GM18858 (cell line): ENCODE results near the gene PPP4R2.
"Not testable (repeated sequence)": the region's sequence is repeated elsewhere in the genome, so short reads cannot be mapped to it uniquely, and the experiment has no call there.

Experiments
- ATAC-seq: cut with Tn5 transposase; IDR thresholded peaks from one replicate; pipeline ENCODE4 v1.9.1; 2021; ENCODE audit not compliant: unreplicated experiment

Gene PPP4R2

DNA sequence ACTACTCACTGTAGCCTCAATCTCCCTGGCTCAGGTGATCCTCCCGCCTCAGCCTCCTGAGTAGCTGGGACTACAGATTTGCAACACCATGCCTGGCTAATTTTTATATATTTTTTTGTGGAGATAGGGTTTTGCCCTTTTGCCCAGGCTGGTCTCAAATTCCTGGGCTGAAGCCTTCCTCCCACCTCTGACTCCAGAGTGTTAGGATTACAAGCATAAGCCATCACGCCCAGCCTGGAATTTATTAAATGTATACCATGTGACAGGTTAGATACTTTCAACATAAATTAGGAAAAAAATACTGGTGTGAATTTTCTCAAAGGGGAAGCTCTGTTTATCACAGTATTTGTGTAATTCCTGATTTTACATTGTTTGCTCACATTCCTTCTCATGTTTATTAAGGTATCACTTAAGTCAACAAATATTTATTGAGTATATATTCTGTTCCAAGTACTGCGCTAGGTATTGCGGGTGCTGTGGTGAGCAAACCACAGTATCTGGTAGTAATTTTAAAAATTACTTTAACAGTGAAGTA lies 24.8 kb downstream of the PPP4R2 start:
- no peak for ATAC-seq

- no peak for ATAC-seq
Measured at GRCh38 chr3:73024836-73025235, 28.2 kb downstream of the PPP4R2 start.

DNA sequence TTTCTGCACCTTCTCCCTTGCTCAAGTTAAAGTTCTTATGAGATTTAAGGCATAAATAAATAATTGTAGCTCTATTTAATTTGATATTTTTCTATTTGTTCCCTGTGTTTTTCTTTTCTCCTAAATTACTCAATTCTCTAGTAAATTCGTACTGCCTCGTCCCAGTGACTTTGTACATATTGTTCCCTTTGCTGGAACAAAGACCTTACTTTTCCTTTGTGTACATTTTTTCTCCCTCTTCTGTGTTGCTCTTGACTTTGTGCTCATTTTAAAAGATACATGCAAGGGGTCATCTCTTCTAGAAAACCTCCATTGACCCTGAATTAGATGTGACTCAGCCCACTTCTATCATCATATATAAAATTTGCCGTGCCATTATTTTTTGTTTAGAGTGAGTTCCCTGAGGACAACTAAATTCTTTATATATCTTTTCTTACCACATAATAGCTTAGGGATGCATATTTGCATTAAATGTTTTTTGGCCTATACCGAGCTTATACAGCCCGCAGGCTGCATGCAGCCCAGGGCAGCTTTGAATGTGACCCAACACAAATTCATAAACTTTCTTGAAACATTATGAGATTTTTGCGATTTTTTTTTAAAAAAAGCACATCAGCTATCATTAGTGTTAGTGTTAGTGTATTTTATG lies 29.6 kb downstream of the PPP4R2 start:
- ATAC-seq = no peak

DNA sequence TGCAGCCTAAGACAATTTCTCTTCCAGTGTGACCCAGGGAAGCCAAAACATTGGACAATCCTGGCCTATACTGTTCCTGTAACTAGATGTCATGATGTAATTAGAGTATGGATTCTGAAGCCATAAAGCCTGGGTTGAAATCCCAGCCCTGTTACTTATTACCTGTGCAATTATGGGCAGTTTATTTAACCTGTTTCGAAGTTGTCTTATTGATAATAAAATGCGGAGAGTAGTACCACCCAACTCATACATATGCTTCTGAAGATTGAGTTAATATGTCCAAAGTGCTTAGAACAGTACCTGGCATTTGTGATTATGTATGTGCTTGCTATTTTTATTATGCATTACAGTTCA lies 30.1 kb downstream of the PPP4R2 start:
- ATAC-seq = no peak

DNA sequence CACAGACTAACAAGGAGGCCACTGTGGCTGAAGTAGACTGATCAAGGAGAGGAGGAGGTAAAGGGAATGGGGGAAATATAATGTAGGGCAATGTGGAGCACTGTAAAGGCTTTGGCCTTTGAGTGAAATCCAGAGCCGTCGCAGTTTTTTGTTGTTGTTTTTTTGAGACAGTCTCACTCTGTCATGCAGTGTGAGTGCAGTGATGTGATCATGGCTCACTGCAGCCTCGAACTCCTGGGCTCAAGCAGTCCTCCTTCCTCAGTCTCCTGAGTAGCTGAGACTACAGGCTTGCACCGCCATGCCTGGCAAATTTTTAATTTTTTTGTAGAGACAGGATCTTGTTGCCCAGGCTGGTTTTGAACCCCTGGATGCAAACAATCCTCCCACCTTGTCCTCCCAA lies 32.2 kb downstream of the PPP4R2 start:
- ATAC-seq = no peak

- ATAC-seq = no peak
Measured at GRCh38 chr3:73029321-73029796, 32.7 kb downstream of the PPP4R2 start.

- no peak for ATAC-seq
Measured at GRCh38 chr3:73030073-73030597, 33.5 kb downstream of the PPP4R2 start.

DNA sequence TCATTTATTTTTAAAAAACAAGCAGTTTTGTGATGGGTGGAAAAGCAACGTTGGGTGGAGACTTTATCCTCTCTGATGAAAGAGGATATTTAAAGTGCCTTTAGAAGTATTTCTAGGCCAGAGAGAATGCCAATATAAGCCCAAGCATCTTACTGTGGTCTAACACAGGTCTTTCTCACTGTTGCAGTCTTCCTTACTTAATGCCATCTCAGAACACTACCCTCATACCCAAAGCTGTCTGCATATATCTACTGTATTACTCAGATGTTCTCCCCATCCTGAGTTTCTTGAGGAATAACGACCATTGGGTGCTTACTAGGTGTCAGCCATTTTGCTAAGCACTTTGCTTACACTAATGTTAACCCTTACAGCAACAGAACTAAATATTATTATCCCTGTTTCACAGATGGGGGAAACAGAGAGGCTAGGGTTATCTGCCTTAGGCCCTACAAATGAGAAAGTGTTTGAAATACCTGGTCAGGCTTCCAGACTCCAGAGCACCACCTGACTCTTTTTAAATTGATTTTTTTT lies 35.0 kb downstream of the PPP4R2 start:
- no peak for ATAC-seq

GRCh38 chr3:73036694-73037591 lies 40.3 kb downstream of the PPP4R2 start:
- no peak for ATAC-seq

DNA sequence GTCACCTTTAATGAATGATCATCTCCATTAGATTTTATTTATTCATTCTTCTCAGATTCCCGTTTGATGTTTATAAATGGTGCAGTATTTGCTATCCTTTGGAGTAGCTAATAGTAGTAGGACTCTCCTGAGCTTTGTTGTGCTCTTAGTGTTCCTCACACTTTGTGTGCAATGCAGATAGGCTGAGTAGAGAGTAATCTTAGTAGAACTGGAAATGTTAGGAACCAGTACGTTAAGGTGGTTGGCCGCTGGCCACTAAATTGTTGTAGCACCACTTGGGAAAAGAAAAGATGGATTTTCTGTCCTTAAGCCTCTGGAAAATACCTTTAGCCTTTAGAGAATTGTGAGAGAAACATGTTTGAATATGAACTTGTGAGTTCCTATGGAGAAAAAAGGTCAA lies 44.9 kb downstream of the PPP4R2 start:
- ATAC-seq = no peak

GRCh38 chr3:73043414-73043813 lies 46.8 kb downstream of the PPP4R2 start:
- no peak for ATAC-seq

GRCh38 chr3:73045391-73045790 lies 48.8 kb downstream of the PPP4R2 start:
- no peak for ATAC-seq

- no peak for ATAC-seq
Measured at GRCh38 chr3:73046195-73046594, 49.6 kb downstream of the PPP4R2 start.

GRCh38 chr3:73049319-73049718 lies 52.7 kb downstream of the PPP4R2 start:
- no peak for ATAC-seq

- no peak for ATAC-seq
Measured at GRCh38 chr3:73052857-73053256, 56.2 kb downstream of the PPP4R2 start.

DNA sequence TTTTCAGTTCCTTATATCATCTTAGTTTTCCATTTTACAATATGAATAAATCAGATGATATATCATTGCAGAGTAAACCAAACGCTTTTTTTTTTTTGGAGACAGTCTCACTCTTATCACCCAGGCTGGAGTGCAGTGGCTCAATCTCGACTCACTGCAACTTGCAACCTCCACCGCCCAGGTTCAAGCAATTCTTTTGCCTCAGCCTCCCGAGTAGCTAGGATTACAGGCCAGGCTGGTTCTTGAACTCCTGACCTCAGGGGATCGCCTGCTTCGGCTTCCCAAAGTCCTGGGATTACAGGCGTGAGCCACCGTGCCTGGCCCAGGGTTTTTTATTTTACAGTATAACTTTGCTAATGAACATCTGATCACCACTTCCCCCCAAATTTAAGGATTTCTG lies 59.0 kb downstream of the PPP4R2 start:
- no peak for ATAC-seq

- ATAC-seq = no peak
Measured at GRCh38 chr3:73056014-73056844, 59.6 kb downstream of the PPP4R2 start.

DNA sequence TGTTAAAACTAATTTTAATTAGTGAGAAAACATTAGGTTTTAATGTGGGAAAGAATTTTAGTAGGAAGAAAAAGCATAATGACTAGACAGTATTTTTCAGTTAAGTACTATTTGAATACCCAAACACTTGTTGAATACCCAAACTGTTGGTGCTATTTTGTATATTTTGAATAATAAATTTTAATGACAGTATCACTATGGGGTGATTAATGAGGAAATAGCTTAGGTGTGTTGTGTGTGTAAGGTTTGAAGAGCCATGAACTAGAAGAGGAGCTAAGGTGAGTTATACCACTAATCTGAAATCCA lies 60.2 kb downstream of the PPP4R2 start:
- ATAC-seq = no peak

DNA sequence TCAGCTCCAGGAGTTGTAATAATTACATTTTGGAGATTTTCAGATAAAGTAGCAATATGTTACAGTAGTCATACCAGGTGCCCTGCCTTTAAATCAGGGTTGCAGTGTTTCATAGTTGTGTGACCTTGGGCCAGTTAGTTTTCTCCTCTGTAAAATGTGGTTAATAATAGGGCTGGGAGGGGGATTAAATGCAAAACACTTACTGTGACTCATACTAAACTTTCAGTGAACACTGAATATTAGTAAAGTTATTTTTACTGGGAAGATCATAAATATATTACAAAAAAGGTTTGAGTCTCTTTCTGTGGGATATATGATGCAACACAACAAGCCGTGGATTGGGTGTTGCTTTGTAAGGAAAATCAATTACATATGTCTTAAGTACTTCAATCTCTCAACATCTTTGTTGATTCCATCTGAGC lies 63.7 kb downstream of the PPP4R2 start:
- ATAC-seq = no peak

DNA sequence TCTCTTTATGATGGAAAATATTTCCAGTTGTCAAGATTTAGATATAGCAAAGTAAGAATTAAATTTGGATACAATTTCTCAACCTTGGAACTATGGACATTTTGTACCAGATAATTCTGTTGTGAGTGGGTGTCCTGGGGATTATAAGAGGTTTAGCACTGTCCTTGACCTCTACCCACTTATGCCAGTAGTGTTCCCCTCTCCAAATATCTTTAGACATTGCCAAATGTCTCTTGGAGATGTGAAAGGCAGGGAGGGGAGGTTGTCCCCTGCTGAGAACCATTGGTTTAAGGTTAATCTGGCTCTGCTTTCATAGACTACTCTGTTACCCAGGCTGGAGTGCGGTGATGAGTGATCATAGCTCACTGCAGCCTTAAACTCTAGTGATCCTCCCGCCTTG lies 64.8 kb downstream of the PPP4R2 start, which contains the start of gene EBLN2:
Gene EBLN2, plus strand, starts transcription at position 244 of the 400 bp plus-strand sequence. CDS start 423 bp downstream, outside the sequence.
- ATAC-seq = no peak

GRCh38 chr3:73066243-73066642 lies 69.6 kb downstream of the PPP4R2 start:
- not testable (repeated sequence) for ATAC-seq
